Measurements from ENCODE around the gene PTCH2.
A peak's percentile ranks its signal among the peaks of the same experiment; 100 is the strongest.

The PTCH2 gene

GRCh38 chr1:44842862-44843655 lies at the start of gene PTCH2:
TSS of gene PTCH2 (minus strand) at chr1:44843253. CDS start at chr1:44842932, 321 bp downstream.
- no peak for TF ChIP-seq CTCF (IDR thresholded peaks at IDR 0.05; ENCODE audit: low read depth, low read length, missing control alignments)
- in situ Hi-C loops (cut with HindIII; ENCODE audit: low sequenced_read_pairs) = no loop called here
- no peak for DNase-seq (ENCODE audit: low read depth)
- peak within 1 kb of the TSS; percentile 52 for H3K4me3 ChIP-seq (ENCODE audit: low read depth, low read length)

DNA sequence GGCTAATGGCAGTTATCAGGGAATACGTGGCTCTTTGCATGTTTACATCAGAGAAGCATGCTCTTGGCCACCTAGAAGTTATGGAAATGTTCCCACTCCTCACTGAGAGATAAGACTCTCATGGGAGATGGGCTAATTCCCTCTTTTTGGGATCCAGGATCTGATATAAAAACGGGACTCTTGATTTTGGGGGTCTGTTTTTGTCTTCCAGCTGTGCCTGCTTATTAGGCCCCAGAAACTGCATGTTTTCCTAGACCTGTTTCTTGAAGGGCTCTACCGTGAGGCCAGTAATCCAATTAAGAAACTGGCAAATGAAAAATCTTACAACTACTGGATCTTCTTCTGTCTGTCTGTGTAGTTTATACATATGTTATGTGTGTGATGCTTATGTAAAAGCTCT lies 47.0 kb upstream of the PTCH2 start:
- no peak for DNase-seq (ENCODE audit: low read depth)
- TF ChIP-seq CTCF (IDR thresholded peaks at IDR 0.05; ENCODE audit: low read depth, low read length, missing control alignments) = no peak
- in situ Hi-C loops (cut with HindIII; ENCODE audit: low sequenced_read_pairs) = no loop called here
- no peak overlapping the region for H3K4me3 ChIP-seq (ENCODE audit: low read depth, low read length)

- in situ Hi-C loops (cut with HindIII; ENCODE audit: low sequenced_read_pairs) = no loop called here
- no peak for DNase-seq (ENCODE audit: low read depth)
- TF ChIP-seq CTCF (IDR thresholded peaks at IDR 0.05; ENCODE audit: low read depth, low read length, missing control alignments) = no peak
- H3K4me3 ChIP-seq (ENCODE audit: low read depth, low read length) = no peak overlapping the region
Observed at GRCh38 chr1:44885406-44885805, 42.4 kb upstream of the PTCH2 start.

- TF ChIP-seq CTCF (IDR thresholded peaks at IDR 0.05; ENCODE audit: low read depth, low read length, missing control alignments) = no peak
- in situ Hi-C loops (cut with HindIII; ENCODE audit: low sequenced_read_pairs) = no loop called here
- no peak overlapping the region for H3K4me3 ChIP-seq (ENCODE audit: low read depth, low read length)
- no peak for DNase-seq (ENCODE audit: low read depth)
Observed at GRCh38 chr1:44884746-44885145, 41.7 kb upstream of the PTCH2 start.

GRCh38 chr1:44881011-44881632 lies 38.1 kb upstream of the PTCH2 start:
- no peak for TF ChIP-seq CTCF (IDR thresholded peaks at IDR 0.05; ENCODE audit: low read depth, low read length, missing control alignments)
- no peak overlapping the region for H3K4me3 ChIP-seq (ENCODE audit: low read depth, low read length)
- DNase-seq (ENCODE audit: low read depth) = peak; percentile 75
- in situ Hi-C loops (cut with HindIII; ENCODE audit: low sequenced_read_pairs) = no loop called here

DNA sequence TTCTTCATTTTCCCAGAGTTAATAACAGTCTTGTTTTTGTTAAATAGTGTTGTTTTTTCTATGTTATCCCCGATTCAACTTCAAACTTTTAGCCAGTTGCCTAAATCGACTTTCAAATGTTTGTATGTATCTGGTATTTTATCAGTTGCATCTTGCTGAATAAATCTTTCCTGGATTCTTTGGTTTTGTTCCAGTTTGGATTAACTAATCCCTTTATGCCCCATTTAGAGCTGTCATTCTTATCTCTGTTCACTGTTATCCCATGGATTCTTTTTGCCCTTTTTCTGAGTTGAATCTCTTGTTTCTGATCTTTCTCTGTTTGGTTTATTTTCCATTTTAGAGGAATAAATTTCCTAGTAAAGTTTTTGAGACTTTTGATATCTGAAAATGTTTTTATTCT lies 31.1 kb upstream of the PTCH2 start:
- DNase-seq (ENCODE audit: low read depth) = no peak
- H3K4me3 ChIP-seq (ENCODE audit: low read depth, low read length) = no peak overlapping the region
- no peak for TF ChIP-seq CTCF (IDR thresholded peaks at IDR 0.05; ENCODE audit: low read depth, low read length, missing control alignments)
- in situ Hi-C loops (cut with HindIII; ENCODE audit: low sequenced_read_pairs) = no loop called here
